G401 (cell line): ENCODE data around the gene HLTF. TPM values are rescaled to one million over a fixed set of nuclear protein-coding genes. Genes with fewer than 3 reads are reported as not detected.
A peak's percentile ranks its signal among the peaks of the same experiment; 100 is the strongest.
"Not testable (repeated sequence)": the region's sequence is repeated elsewhere in the genome, so short reads cannot be mapped to it uniquely, and the experiment has no call there.

Source experiments
- DNase-seq: peaks from one replicate; pipeline ENCODE4 v3.0.0-alpha.2; 2015; ENCODE audit warnings: low spot score
- in situ Hi-C: cut with HindIII; loops from 2 replicates; pipeline ENCODE4 v1.10.0; 2016; ENCODE audit warnings: low sequenced_read_pairs, mixed read lengths
- total RNA-seq: library from RNA; depleted of rRNA; stranded (reverse); fragments of >200 nt; shearing (Covaris generic); gene quantifications from 2 replicates; pipeline ENCODE4 v1.2.3, GENCODE V29; 2014; rRNA removed

The HLTF gene
- 51.9 and 81.1 TPM in 2 replicates for total RNA-seq

DNA sequence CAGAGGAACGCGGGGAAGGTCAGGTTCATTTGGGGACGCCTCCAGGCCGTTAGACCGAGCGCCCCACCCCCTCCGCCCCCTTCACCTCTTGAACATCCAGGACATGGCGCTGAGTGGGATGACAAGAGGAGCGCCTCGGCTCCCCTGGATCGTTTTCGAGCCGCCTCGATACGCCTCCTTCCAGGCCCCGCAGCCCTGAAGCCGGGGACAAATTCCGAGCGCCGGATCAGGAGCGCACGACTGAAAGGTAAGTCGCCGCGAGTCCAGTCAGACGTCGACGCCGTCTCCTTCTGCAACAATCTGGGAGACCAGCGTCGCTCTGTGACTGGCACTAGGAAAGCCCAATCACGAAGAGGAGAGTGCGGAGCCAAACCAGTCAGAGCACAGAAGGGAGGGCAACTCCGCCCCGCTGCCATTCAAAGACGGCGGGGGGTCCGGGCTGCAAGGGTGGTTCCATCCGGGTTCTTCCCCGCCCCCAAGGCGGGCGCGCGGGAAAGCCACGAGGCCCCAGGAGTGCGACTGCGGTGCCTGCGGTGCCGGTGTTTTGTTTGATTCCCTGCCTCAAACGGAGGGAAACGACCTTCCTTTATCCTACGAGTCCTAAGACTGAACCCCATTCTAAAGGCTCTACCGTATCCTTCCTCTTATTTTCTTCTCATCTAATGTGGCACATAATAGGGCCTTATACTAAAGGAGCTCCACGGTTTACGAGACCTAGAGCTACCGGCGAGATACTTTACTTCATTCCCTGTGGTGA, at the start of gene HLTF:
Gene HLTF, minus strand, starts transcription at position 302 of the 757 bp plus-strand sequence. Its CDS starts 197 bp downstream, at position 105.
- in situ Hi-C loops: no loop called here
- peak; percentile 97 for DNase-seq

- DNase-seq: no peak
- in situ Hi-C loops: no loop called here
Measured at GRCh38 chr3:149134575-149134974, 48.2 kb upstream of the HLTF start.

DNA sequence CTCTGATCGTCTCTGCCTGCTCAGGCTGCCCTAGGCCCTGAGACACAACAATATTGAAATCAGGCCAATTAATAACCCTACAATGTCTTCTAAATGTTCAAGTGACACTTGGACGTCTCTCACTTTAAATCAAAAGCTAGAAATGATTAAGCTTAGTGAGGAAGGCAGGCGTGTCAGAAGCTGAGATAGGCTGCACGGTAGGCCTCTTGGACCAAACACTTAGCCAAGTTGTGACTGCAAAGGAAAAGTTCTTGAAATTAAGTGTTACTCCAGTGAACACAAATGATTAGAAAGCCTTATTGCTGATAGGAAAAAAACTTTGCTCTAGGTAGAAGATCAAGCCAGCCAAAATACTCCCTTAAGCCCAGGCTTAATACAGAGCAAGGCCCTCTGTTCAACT, 45.3 kb upstream of the HLTF start:
- in situ Hi-C loops: no loop called here
- peak; percentile 19 for DNase-seq

- in situ Hi-C loops: no loop called here
- peak; percentile 90 for DNase-seq
Measured at GRCh38 chr3:149129326-149130205, 43.2 kb upstream of the HLTF start, which contains the start of gene HPS3. Gene HPS3, plus strand, starts transcription at chr3:149129638. Its CDS starts 86 bp downstream, at chr3:149129724.

DNA sequence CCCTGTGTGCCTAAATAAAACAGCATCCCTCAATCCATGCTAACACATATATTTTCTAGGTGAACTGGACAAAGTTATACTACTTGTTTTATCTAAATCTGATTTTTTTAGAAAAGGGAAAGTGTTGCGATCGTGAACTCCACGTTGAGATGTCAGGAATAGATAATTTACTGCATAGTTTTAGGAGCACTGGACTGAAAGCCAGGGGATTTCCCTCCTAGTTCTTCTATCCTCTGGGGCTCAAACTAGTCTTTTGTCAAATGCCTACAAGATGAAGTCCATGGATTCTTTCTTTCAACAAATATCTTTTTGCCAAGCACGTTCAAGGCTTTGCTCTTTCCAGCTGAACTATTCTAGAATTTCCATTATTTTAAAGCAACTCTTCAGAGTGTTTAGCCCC, 42.5 kb upstream of the HLTF start:
- in situ Hi-C loops: no loop called here
- no peak for DNase-seq

DNA sequence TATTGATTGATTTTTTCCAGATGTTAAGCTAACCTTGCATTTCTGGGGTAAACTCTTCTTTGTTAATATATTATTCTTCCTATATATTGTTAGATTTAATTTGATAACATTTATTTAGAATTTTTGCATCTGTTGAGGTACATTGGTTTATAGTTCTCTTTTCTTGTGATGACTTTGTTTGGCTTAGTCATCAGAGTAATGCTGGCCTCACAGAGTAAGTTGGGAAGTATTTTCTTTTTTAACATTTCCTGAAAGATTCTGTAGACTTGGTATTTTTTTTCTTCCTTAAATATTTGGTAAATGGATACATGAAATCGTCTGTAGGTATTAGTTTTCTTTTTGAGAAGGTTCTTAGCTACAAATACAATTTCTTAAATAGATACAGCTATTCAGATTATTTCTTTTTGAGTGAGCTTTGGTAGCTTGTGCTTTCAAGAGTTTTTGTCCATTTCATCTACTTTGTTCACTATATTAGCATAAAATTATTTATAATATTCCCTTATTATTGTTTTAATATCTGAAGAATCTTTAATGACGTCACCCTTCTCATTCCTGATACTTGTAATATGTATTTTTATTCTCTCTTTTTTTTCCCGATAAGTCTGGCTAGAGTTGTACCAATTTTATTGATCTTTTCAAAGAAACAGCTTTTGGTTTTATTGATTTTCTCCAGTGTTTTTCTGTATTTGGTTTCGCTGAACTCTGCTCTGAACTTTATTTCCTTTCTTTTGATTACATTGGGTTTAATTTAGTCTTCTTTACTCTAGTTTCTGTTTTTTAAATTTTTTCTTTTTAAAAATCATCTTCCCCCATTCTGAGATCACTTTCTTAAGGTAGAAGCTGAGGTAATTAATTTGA, 36.6 kb upstream of the HLTF start:
- in situ Hi-C loops: no loop called here
- DNase-seq: no peak

GRCh38 chr3:149120051-149120972, 34.0 kb upstream of the HLTF start:
- in situ Hi-C loops: no loop called here
- peak; percentile 70 for DNase-seq

- no peak for DNase-seq
- in situ Hi-C loops: no loop called here
Measured at GRCh38 chr3:149119466-149119865, 33.1 kb upstream of the HLTF start.

GRCh38 chr3:149118724-149119123, 32.4 kb upstream of the HLTF start:
- no peak for DNase-seq
- in situ Hi-C loops: no loop called here

- in situ Hi-C loops: no loop called here
- no peak for DNase-seq
Measured at GRCh38 chr3:149115114-149115513, 28.8 kb upstream of the HLTF start.

DNA sequence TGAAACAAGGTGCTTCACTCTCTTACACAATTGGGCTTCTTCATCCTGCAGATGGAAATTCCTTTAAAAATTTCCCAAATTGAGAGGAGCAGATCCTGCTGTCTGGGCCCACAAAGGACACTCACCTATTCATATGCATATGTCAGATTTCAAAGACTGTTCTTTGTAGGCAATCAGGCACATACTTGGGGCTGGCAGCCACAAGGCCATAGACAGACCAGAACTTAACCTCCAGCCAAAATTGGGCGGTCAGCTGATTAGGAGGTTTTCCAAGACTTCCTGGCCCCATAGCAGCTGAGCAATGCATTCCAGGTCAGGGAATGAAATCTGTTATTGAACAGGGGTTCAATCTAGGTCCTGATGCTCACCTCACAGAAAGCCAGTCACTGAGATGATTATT, 28.1 kb upstream of the HLTF start:
- in situ Hi-C loops: no loop called here
- DNase-seq: no peak

- no peak for DNase-seq
- in situ Hi-C loops: no loop called here
Measured at GRCh38 chr3:149104484-149104883, 18.2 kb upstream of the HLTF start.

DNA sequence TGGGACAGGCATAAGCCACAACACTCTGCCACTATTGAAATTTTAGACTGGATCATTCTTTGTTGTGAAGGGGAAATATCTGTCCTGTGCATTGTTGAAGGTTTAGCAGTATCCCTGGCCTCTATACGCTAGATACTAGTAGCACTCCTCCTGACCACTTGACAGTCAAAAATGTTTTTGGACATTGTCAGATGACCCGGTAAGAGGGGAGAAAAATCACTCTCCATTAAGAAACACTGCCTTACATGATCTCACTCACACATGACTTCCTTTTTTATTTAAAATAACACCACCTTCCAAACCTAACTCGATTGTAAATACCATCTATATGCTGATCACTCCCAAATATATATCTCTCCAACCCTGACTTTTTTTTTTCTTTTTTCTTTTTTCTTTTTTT, 15.3 kb upstream of the HLTF start:
- DNase-seq: no peak
- in situ Hi-C loops: no loop called here

- in situ Hi-C loops: no loop called here
Measured at GRCh38 chr3:149101154-149101553, 14.8 kb upstream of the HLTF start.

GRCh38 chr3:149097987-149098386, 11.7 kb upstream of the HLTF start:
- DNase-seq, in situ Hi-C loops: not testable (repeated sequence)

More at GRCh38 chr3:149101154-149101553, 14.8 kb upstream of the HLTF start:
- DNase-seq: no peak

GRCh38 chr3:149095487-149095886, 9.2 kb upstream of the HLTF start:
- in situ Hi-C loops: no loop called here

GRCh38 chr3:149091983-149092382, 5.7 kb upstream of the HLTF start:
- DNase-seq: no peak
- in situ Hi-C loops: no loop called here

More at GRCh38 chr3:149095487-149095886, 9.2 kb upstream of the HLTF start:
- no peak for DNase-seq

DNA sequence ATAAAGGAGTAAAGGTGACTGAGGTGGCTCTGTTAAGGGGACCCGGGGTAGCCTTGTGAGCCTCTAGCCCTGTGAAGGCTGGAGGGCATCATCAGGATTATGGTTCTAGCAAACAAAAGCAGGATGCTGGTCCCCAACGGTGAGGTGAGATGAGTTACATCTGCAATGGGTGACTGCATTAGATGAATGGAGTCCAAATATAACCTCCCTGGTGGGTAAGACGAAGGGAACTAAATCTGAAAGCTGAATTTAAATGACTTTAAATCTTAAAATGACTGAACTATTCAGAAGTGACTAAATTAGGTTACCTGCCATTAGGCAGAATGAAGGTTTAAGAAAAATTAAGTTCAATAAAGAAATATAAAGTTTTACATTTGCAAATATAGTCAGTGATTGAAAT, 4.6 kb upstream of the HLTF start:
- in situ Hi-C loops: no loop called here
- no peak for DNase-seq
